GM18526 (cell line): Measurements from ENCODE around the gene LRFN4.

Experiments
- POLR2A ChIP-seq: IDR thresholded peaks from 3 replicates; pipeline ENCODE4 v1.6.1; 2011; ENCODE audit not compliant: insufficient read length; ENCODE audit errors: extremely low read depth

LRFN4 gene

DNA sequence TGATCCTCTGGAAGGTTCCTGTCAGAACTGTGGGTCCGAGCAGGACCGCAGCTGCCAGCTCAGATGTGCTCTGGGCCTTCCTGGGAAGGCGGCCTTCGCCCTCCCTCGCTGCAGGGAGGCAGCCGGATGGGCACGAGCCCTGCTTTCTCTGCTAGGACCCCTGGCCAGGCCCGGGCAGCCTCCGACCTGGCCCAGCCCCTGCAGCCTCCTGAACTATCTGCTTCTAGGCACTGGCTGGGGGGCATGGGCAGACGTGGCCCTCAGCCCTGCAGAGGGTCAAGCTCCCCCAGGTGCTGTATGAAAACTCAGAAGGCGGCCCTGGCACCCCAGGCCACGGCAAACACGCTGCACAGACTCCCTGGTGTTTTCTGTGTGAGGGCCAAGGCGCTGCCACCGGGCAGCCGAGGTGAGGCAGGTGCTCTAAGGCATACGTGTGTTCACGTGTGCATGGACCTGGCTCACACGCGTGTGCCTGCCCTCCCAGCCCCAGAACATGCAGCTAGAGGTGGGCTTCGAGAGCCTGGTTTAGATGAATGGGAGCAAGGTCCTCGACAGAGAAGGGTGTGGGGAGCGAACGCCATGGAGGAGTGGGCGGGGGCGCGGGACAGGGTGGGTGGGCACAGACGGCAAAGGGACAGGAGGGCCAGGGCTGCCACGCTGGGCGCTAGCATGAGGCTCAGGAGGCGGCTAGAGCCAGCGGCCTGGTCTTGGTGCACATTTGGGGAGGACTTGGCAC is 4.3 kb downstream of the LRFN4 start:
- no peak for TF ChIP-seq POLR2A

DNA sequence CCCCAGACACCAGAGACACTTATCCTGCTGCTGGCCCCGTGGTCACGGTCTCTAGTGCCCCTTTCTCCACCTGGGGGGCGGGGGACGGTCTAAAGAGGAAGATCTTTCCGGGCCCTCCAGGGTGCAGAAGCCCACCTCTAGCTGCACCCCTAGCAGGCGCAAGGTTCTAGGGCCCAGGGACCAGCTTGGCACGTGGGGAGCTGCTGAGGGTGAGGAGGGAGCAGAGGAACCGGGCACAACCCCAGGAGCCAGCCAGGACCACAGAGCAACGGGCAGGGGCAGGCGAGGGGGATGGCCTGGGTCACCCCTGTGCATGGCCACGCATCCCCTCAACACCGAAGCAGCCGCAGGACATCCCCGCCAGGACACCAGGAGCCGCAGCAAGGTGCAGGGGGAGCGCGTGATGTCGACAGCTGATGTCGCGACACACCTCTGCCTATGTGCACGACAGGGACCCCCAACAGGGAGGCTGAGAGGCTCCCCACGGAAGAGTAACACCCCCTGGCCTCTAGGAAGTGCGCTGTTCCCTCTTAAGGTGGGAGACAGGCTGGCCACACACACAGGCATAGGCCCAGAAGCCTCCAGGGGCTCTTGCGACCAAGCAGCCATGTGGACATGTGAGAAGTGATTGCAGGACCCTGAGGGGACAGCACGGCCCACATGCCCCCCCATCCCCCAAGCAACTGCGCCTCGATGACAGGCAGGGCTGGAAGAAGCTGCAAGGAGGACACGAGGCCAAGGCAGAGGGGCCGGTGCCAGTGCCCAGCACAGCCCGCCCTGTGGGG is 5.1 kb downstream of the LRFN4 start:
- TF ChIP-seq POLR2A: no peak

GRCh38 chr11:66862559-66863037 is 5.7 kb downstream of the LRFN4 start:
- TF ChIP-seq POLR2A: no peak

GRCh38 chr11:66863428-66864125 is 6.7 kb downstream of the LRFN4 start:
- TF ChIP-seq POLR2A: no peak

DNA sequence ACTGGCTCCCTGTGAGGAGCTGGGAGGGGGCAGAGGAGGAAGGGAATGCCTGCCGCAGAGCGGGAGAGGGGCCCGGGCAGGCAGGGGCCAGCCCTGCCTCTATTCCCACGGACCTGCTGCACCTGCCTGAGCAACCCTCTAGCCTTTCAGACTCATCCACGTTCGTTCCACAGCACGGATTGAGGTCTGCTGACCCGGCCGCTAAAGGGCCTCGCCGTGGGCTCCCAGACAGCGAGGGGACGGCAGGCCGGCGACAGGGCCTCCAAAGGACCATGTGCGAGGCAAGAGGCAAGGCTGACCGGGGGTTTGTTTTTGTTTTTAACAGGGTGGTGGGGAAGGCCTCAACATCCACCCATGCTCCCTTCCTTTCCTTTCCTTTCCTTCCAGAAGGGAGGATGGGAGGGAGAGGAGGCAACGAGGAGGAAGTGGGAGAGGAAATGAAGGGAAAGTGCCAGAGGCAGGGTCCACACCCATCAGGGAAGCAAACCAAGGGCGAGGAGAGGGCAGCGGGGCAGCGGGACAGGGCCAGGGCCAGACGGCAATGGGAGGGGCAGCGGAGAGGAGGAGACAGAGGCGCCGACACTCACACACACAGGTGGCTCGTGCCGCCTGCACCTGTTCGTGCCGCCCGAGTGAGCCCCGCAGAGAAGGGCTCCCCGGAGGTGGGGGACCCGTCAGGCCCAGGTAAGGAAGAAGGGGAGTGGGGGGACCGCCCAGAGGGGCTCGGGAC is 7.5 kb downstream of the LRFN4 start:
- TF ChIP-seq POLR2A: no peak

DNA sequence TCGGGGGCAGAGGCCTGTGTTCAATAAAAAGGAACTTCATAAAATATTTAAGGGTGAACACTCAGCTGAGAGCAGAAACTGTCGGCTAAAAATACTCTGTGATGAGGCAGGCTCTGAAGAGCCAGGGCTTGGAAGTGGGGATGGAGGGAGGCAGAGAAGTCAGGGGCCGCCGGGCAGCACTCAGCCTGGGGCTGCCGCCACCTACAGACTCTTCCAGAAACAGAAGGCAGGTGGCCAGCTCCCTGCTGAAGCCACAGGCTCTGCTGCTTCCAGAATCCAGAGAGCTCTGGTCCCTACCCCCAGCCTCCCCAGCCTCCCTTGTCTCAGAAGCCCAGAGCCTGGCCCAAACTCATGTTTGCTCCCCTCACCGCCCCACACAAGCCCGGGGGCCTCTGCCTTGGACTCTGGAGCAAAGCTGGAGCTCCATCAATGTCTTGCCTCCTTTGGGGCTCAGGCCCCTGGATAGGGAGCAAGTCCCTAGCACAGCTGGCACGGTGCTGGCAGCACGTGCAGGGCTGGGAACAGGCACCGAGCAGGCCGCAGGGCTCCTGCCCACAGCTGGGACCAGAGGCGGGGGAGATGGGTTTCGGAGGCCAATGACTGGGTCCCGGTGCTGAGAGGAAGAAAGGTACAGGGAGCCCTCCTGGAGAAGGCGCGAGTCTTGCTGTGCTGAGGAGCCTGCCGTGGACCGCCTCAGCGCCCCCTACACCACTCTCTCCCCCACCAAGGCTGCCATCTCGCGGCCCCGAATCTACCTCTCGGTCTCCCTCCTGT is 8.2 kb downstream of the LRFN4 start:
- no peak for TF ChIP-seq POLR2A

GRCh38 chr11:66866007-66866406 is 9.1 kb downstream of the LRFN4 start:
- TF ChIP-seq POLR2A: no peak

DNA sequence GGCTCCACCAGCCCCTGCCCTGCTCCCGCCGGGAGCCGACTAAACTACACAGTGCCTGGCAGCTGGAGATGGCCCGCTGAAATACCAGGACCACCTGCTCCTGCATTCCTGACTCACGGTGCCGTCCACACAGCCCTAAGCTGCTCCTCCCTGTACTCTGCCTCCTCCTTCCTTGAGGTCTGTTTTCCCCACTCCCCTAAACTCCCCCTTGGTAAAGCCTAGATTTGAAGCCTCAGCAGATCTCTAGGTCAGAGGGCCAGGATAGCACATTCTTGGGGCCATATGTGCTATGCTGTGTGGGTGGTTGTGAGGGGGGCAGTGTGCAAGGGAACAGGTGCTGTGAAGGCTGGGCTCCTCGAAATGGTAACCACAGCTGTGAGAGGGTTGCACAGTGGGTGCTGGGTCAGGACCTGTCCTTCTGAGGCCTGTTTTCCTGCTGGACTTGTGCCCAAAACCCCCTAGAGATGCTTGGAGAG is 9.7 kb downstream of the LRFN4 start:
- no peak for TF ChIP-seq POLR2A

DNA sequence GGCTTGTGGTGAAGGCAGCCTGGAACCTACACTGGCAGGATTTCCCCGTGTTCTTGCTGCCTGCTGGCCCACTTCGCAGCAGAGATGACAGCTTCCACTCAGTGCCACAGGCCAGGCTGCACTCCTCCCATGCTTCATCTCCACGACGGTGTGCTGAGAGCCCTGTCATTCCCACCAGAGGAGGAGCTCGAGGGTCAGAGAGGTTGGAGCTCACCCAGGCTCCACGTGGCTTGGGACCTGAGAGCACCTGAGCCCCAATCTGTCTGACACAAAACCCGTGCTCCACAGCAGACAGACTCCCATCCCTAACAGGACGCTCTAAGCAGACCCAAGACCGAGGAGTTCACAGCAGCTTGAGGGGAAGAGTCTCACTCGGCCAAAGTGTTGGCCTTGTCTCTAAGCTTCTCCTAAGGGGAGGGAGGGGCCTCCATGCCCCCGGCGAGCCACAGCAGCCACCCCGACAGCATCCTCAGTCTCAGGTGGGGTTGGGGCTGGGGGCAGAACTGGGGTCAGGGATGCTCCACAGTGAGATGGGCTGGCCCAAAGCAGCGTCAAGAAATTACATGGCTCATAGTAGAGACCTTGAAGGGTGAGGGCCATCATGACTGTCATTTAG is 10.7 kb downstream of the LRFN4 start:
- no peak for TF ChIP-seq POLR2A

DNA sequence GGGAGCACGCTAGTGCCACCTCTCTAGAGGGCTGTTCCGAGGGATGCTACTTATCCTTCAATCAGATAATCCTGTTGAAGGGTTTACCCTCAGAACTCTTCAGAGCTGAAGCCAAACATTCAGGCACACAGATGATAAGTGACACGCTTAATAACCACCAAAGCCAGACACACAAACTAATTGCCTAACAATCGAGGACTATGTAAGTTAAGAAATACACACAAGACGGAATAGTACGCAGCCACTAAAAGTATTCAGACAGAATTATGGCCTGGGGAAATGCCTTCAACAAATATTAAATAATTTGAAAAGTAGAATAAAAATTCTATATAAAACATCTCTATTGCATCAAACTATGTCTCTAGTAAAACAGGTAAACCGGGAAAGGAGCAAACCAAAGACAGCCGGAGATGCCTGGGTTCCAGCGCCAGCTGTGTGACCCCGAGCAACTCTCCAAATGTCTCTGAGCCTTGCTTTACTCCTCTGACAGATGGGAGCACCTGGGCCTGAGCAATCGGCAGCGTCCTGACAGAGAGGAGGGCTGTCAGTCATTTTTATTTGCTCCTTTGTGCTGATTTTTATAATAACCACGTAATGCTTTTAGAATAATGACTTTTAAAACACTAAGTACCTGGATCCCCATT is 11.3 kb downstream of the LRFN4 start:
- no peak for TF ChIP-seq POLR2A

DNA sequence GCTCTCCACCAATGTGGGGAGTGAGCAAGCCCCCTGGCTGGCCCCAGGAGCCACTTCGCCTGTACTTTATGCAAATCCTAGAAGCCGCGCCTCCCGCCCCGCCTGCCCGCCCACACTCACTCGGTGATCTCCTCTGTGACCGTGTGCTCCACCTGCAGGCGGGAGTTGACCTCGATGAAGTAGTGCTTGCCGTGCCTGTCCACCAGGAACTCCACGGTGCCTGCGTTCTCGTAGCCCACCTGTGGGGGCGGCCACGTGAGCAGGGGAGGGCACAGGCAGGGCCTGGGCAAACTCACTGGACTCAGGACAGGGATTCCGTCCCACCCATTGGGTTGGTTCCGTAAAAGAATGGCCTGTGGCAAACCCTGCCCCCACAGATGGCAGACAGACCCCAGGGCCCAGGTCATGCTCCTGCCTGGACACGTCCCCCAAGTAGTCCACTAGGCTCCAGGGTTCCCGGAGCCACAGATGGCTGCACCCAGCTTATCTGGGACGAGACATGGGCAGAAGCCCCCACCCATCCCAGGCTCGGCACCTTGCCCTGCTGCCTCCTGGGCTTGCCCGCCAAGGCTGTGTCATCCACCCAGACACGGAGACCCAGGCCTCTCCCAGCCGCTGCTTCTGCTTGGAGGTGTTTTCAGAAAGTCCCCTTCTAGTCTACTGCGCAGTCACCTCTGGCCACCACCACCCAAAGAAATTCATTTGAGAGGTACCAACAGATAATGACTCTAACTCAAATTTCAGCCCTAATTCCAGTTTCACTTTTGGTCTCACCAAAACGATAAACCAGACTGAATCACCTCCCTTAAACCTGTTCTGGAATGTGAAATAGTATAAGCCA is 12.1 kb downstream of the LRFN4 start:
- no peak for TF ChIP-seq POLR2A

GRCh38 chr11:66869567-66869870 is 12.7 kb downstream of the LRFN4 start:
- TF ChIP-seq POLR2A: no peak

- TF ChIP-seq POLR2A: no peak
Observed at GRCh38 chr11:66870131-66870530, 13.3 kb downstream of the LRFN4 start.
